Measurements from ENCODE around the gene IL25.

IL25 gene

GRCh38 chr14:23409475-23409874 is 36.9 kb downstream of the IL25 start:
- Histone ChIP-seq H2AK5ac (ENCODE audit: low read length, severe bottlenecking) (no peak overlapping the region), H3K27me3 (ENCODE audit: control insufficient read depth in 1 of 2, insufficient read depth in 1 of 2, low read length in 2 of 2) (peaks cover 62 to 74% of the 10 kb centered on the region in 2 experiments), H3K79me1 (replicated peaks; ENCODE audit: low read length, poor library complexity, severe bottlenecking) (no peaks in the 10 kb centered on the region), H3K4me1 (ENCODE audit: control insufficient read depth, insufficient read depth, low read depth, low read length) (no peaks in the 10 kb centered on the region), H3K36me3 (ENCODE audit: control insufficient read depth in 1 of 2, insufficient read depth in 2 of 2, low read depth in 1 of 2, low read length in 2 of 2) (no peaks in the 10 kb centered on the region), H4K91ac (ENCODE audit: low read length) (no peak overlapping the region), H2BK5ac (ENCODE audit: low read depth, low read length, poor library complexity, severe bottlenecking) (no peak overlapping the region), H2AFZ (ENCODE audit: low read depth, low read length) (no peak overlapping the region), H3K4me3 (ENCODE audit: insufficient read depth in 1 of 2, low read depth in 1 of 2, low read length in 2 of 2) (no peak overlapping the region), H4K8ac (ENCODE audit: low read length) (no peak overlapping the region), H2BK15ac (ENCODE audit: low read depth, poor library complexity, severe bottlenecking) (no peak overlapping the region), H2BK120ac (ENCODE audit: low read depth, low read length) (no peak overlapping the region), H2BK12ac (ENCODE audit: low read length in 2 of 2) (no peak overlapping the region), H3K4ac (ENCODE audit: low read depth in 1 of 2, low read length in 2 of 2) (no peak overlapping the region), H3K9me3 (ENCODE audit: control insufficient read depth, low read length) (no peaks in the 10 kb centered on the region), H3K4me2 (ENCODE audit: low read length, poor library complexity, severe bottlenecking) (no peak overlapping the region), H3K27ac (ENCODE audit: low read length, poor library complexity, severe bottlenecking) (no peak overlapping the region), H3K23ac (ENCODE audit: low read length in 2 of 2) (no peak overlapping the region), H3K14ac (ENCODE audit: low read length in 2 of 2) (no peak overlapping the region), H3K18ac (ENCODE audit: low read depth in 1 of 2, low read length in 2 of 2) (no peak overlapping the region), H3K9ac (ENCODE audit: low read length) (no peak overlapping the region)
- 57% methylated on average over 2 of the region's 2 CpGs for WGBS
- DNase-seq: no peak

- H2BK5ac ChIP-seq (ENCODE audit: low read depth, low read length, poor library complexity, severe bottlenecking): no peak overlapping the region
- H4K91ac ChIP-seq (ENCODE audit: low read length): no peak overlapping the region
- no peak overlapping the region for H3K9ac ChIP-seq (ENCODE audit: low read length)
- H4K8ac ChIP-seq (ENCODE audit: low read length): no peak overlapping the region
- H2AK5ac ChIP-seq (ENCODE audit: low read length, severe bottlenecking): no peak overlapping the region
- H3K4ac ChIP-seq (ENCODE audit: low read depth in 1 of 2, low read length in 2 of 2): no peak overlapping the region
- no peak overlapping the region for H3K4me2 ChIP-seq (ENCODE audit: low read length, poor library complexity, severe bottlenecking)
- DNase-seq: no peak
- no peaks in the 10 kb centered on the region for H3K79me1 ChIP-seq (replicated peaks; ENCODE audit: low read length, poor library complexity, severe bottlenecking)
- H3K27ac ChIP-seq (ENCODE audit: low read length, poor library complexity, severe bottlenecking): no peak overlapping the region
- H2BK15ac ChIP-seq (ENCODE audit: low read depth, poor library complexity, severe bottlenecking): no peak overlapping the region
- H2BK120ac ChIP-seq (ENCODE audit: low read depth, low read length): no peak overlapping the region
- peaks cover 58 to 74% of the 10 kb centered on the region in 2 experiments for H3K27me3 ChIP-seq (ENCODE audit: control insufficient read depth in 1 of 2, insufficient read depth in 1 of 2, low read length in 2 of 2)
- no peak overlapping the region for H3K14ac ChIP-seq (ENCODE audit: low read length in 2 of 2)
- peak overlapping the region; percentile 79 for H2AFZ ChIP-seq (ENCODE audit: low read depth, low read length)
- H3K4me1 ChIP-seq (ENCODE audit: control insufficient read depth, insufficient read depth, low read depth, low read length): no peaks in the 10 kb centered on the region
- no peak overlapping the region for H3K18ac ChIP-seq (ENCODE audit: low read depth in 1 of 2, low read length in 2 of 2)
- WGBS: 79% methylated on average over 9 of the region's 14 CpGs
- no peak overlapping the region for H3K23ac ChIP-seq (ENCODE audit: low read length in 2 of 2)
- no peaks in the 10 kb centered on the region for H3K9me3 ChIP-seq (ENCODE audit: control insufficient read depth, low read length)
- H2BK12ac ChIP-seq (ENCODE audit: low read length in 2 of 2): no peak overlapping the region
- no peak overlapping the region for H3K4me3 ChIP-seq (ENCODE audit: insufficient read depth in 1 of 2, low read depth in 1 of 2, low read length in 2 of 2)
- no peaks in the 10 kb centered on the region for H3K36me3 ChIP-seq (ENCODE audit: control insufficient read depth in 1 of 2, insufficient read depth in 2 of 2, low read depth in 1 of 2, low read length in 2 of 2)
These were observed 37.5 kb downstream of the IL25 start for GRCh38 chr14:23409966-23410635.

GRCh38 chr14:23411563-23412525 is 39.2 kb downstream of the IL25 start:
- Histone ChIP-seq H4K8ac (ENCODE audit: low read length) (no peak overlapping the region), H2AFZ (ENCODE audit: low read depth, low read length) (no peak overlapping the region), H3K4me3 (ENCODE audit: insufficient read depth in 1 of 2, low read depth in 1 of 2, low read length in 2 of 2) (no peak overlapping the region), H3K36me3 (ENCODE audit: control insufficient read depth in 1 of 2, insufficient read depth in 2 of 2, low read depth in 1 of 2, low read length in 2 of 2) (no peaks in the 10 kb centered on the region), H2BK120ac (ENCODE audit: low read depth, low read length) (no peak overlapping the region), H3K23ac (ENCODE audit: low read length in 2 of 2) (no peak overlapping the region), H3K4me2 (ENCODE audit: low read length, poor library complexity, severe bottlenecking) (no peak overlapping the region), H4K91ac (ENCODE audit: low read length) (no peak overlapping the region), H3K4ac (ENCODE audit: low read depth in 1 of 2, low read length in 2 of 2) (no peak overlapping the region), H3K18ac (ENCODE audit: low read depth in 1 of 2, low read length in 2 of 2) (no peak overlapping the region), H2BK5ac (ENCODE audit: low read depth, low read length, poor library complexity, severe bottlenecking) (no peak overlapping the region), H3K9ac (ENCODE audit: low read length) (no peak overlapping the region), H3K4me1 (ENCODE audit: control insufficient read depth, insufficient read depth, low read depth, low read length) (no peaks in the 10 kb centered on the region), H3K27me3 (ENCODE audit: control insufficient read depth in 1 of 2, insufficient read depth in 1 of 2, low read length in 2 of 2) (peaks cover 50 to 70% of the 10 kb centered on the region in 2 experiments), H3K9me3 (ENCODE audit: control insufficient read depth, low read length) (no peaks in the 10 kb centered on the region), H3K27ac (ENCODE audit: low read length, poor library complexity, severe bottlenecking) (no peak overlapping the region), H2BK12ac (ENCODE audit: low read length in 2 of 2) (no peak overlapping the region), H2BK15ac (ENCODE audit: low read depth, poor library complexity, severe bottlenecking) (no peak overlapping the region), H3K14ac (ENCODE audit: low read length in 2 of 2) (peak overlapping the region in 1 of 2 experiments; percentile 23), H3K79me1 (replicated peaks; ENCODE audit: low read length, poor library complexity, severe bottlenecking) (no peaks in the 10 kb centered on the region), H2AK5ac (ENCODE audit: low read length, severe bottlenecking) (no peak overlapping the region)
- DNase-seq: no peak
- 76% methylated on average over 13 of the region's 14 CpGs for WGBS

- Histone ChIP-seq H4K91ac (ENCODE audit: low read length) (no peak overlapping the region), H3K27me3 (ENCODE audit: control insufficient read depth in 1 of 2, insufficient read depth in 1 of 2, low read length in 2 of 2) (peaks cover 44 to 65% of the 10 kb centered on the region in 2 experiments), H2BK12ac (ENCODE audit: low read length in 2 of 2) (no peak overlapping the region), H3K4me1 (ENCODE audit: control insufficient read depth, insufficient read depth, low read depth, low read length) (no peaks in the 10 kb centered on the region), H3K4me2 (ENCODE audit: low read length, poor library complexity, severe bottlenecking) (no peak overlapping the region), H4K8ac (ENCODE audit: low read length) (peak overlapping the region; percentile 4), H3K18ac (ENCODE audit: low read depth in 1 of 2, low read length in 2 of 2) (no peak overlapping the region), H3K27ac (ENCODE audit: low read length, poor library complexity, severe bottlenecking) (no peak overlapping the region), H3K79me1 (replicated peaks; ENCODE audit: low read length, poor library complexity, severe bottlenecking) (no peaks in the 10 kb centered on the region), H2BK120ac (ENCODE audit: low read depth, low read length) (no peak overlapping the region), H2BK15ac (ENCODE audit: low read depth, poor library complexity, severe bottlenecking) (no peak overlapping the region), H3K14ac (ENCODE audit: low read length in 2 of 2) (no peak overlapping the region), H3K9me3 (ENCODE audit: control insufficient read depth, low read length) (no peaks in the 10 kb centered on the region), H2AFZ (ENCODE audit: low read depth, low read length) (no peak overlapping the region), H3K4ac (ENCODE audit: low read depth in 1 of 2, low read length in 2 of 2) (no peak overlapping the region), H3K23ac (ENCODE audit: low read length in 2 of 2) (no peak overlapping the region), H3K9ac (ENCODE audit: low read length) (no peak overlapping the region), H2AK5ac (ENCODE audit: low read length, severe bottlenecking) (no peak overlapping the region), H3K4me3 (ENCODE audit: insufficient read depth in 1 of 2, low read depth in 1 of 2, low read length in 2 of 2) (no peak overlapping the region), H2BK5ac (ENCODE audit: low read depth, low read length, poor library complexity, severe bottlenecking) (no peak overlapping the region), H3K36me3 (ENCODE audit: control insufficient read depth in 1 of 2, insufficient read depth in 2 of 2, low read depth in 1 of 2, low read length in 2 of 2) (no peaks in the 10 kb centered on the region)
- WGBS: 85% methylated on average over 13 of the region's 16 CpGs
- DNase-seq: no peak
These were observed 41.1 kb downstream of the IL25 start for GRCh38 chr14:23413681-23414080.

Measured in mesenchymal stem cell (in vitro differentiated cells and primary cell).